ENCODE results near the gene NLRP3.

Gene NLRP3

DNA sequence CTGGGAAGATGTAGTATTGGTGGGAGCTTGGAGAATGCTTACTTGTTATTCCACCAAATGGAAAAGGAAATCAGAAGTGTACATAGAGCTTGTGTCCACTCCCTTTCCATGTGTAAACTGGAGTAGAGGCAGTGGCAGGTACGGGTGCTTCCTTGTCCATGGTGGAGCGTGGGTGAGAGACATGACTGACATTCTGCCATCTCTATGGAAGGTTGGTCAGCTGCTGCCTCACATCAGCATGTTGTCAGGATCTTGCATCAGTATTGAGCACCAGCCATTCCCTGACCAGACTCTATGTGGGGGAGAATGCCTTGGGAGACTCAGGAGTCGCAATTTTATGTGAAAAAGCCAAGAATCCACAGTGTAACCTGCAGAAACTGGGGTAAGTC, 19.8 kb downstream of the NLRP3 start:
- Histone ChIP-seq H3K27me3 (no peaks in the 10 kb centered on the region), H3K9me3 (replicated peaks in 1 of 11) (peaks cover 0 to 4% (median 0%) of the 10 kb centered on the region in 11 experiments; a peak in 1 of 22 replicates), H4K20me1 (peaks cover 79 to 100% (median 100%) of the 10 kb centered on the region in 11 experiments), H3K9ac (no peak overlapping the region; a peak in 2 of 22 replicates), H3K4me3 (peak overlapping the region in 3 of 10 experiments; percentile 2 to 14 (median 9); a peak in 3 of 20 replicates), H3K27ac (peak overlapping the region in 9 of 11 experiments; percentile 33 to 69 (median 60); a peak in 18 of 22 replicates), H3K4me2 (peak overlapping the region; percentile 24 to 86 (median 74)), H3K36me3 (peaks cover 97 to 100% (median 99%) of the 10 kb centered on the region in 11 experiments), H3K4me1 (peaks cover 13 to 99% (median 87%) of the 10 kb centered on the region in 10 experiments)
- peak in 1 of 11 experiments; percentile 6; a peak in 3 of 22 replicates for TF ChIP-seq Cebpa-rat (IDR thresholded peaks at IDR 0.05)

DNA sequence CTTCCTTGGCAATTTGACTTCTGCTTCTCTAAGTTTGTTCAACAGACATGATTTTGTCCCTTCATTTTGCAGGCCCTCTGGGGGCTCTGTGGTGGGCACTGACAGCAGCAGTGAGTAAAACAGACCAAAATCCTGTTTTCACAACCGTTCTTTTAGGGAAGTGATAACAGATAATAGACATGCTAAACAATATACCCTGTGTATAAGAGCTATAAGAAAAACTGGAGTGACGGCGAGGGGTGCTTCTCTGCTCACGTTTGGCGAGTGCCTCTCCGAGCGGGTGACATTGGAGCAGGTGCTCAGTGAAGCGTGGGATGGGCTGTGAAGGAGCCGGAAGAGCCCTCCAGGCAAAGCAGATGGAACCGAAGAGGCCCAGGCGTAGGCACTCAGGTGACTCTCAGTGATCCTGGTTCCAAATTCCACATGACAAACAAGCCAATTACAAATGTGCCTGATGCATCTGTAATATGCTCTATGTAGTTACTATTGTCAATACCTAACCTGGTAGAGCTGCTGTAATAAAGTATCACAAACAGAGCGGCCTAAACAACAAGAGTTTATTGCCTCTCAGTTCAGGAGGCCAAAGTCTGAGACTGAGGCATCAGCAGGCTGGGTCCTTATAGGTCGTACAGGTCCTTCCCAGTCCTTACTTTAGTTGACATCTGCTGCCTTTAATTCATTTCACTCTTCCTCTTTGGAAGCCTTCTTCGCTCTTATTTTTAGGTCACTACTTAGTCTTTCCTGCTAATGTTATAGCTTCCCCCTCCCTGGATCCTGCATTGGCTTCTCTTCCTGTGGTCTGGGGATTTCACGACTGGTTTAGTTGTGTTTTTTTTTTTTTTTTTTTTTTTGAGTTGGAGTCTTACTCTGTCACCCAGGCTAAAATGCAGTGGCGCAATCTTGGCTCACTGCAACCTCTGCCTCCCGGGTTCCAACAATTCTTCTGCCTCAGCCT, 21.9 kb downstream of the NLRP3 start:
- peak overlapping the region in 8 of 11 experiments; percentile 5 to 86 (median 77); a peak in 13 of 22 replicates for H3K4me2 ChIP-seq
- peak overlapping the region in 1 of 11 experiments; percentile 9; a peak in 1 of 22 replicates for H3K9ac ChIP-seq
- H3K9me3 ChIP-seq (replicated peaks in 1 of 11), result peaks cover 0 to 4% (median 0%) of the 10 kb centered on the region in 11 experiments; a peak in 1 of 22 replicates
- no peak for TF ChIP-seq Cebpa-rat (IDR thresholded peaks at IDR 0.05)
- peaks cover 13 to 99% (median 68%) of the 10 kb centered on the region in 10 experiments for H3K4me1 ChIP-seq
- peaks cover 61 to 100% (median 100%) of the 10 kb centered on the region in 11 experiments for H4K20me1 ChIP-seq
- no peaks in the 10 kb centered on the region for H3K27me3 ChIP-seq
- peak overlapping the region in 8 of 11 experiments; percentile 0 to 46 (median 18); a peak in 8 of 22 replicates for H3K27ac ChIP-seq
- H3K36me3 ChIP-seq, result peaks cover 98 to 100% (median 100%) of the 10 kb centered on the region in 11 experiments
- no peak overlapping the region; a peak in 1 of 20 replicates for H3K4me3 ChIP-seq

DNA sequence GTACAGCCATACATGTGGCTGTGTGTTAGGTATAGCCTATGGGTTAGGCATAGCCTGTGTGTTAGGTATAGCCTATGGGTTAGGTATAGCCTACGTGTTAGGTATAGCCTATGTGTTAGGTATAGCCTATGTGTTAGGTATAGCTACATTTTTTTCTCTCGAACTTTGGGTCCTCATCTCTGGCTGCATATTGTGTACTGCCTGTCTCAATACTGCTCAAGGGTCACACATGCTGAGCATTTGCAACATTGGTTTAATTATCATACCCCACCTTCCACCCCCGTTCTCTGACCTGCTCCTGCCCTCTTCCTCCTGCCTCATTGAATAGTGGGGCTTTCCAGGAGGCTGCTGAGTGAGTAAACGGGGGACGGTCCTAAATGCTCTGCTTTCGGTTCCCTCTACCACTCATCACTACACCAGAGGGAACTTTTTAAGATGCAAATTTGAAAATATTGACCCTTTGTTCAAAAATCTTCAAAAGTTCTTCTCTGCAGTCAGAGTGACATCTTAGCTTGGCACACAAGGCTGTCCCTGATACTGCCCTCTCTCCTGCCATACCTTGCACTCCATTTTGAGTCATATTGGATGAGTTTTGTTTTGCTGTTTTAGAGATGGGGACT, 24.1 kb downstream of the NLRP3 start:
- Histone ChIP-seq H3K9me3 (replicated peaks in 1 of 11) (peaks cover 0 to 4% (median 0%) of the 10 kb centered on the region in 11 experiments; a peak in 1 of 22 replicates), H3K4me3 (no peak overlapping the region), H3K4me1 (peaks cover 3 to 99% (median 45%) of the 10 kb centered on the region in 10 experiments), H3K27me3 (no peaks in the 10 kb centered on the region), H3K27ac (peak overlapping the region in 1 of 11 experiments; percentile 16; a peak in 2 of 22 replicates), H3K4me2 (peak overlapping the region in 3 of 11 experiments; percentile 34 to 86 (median 79); a peak in 7 of 22 replicates), H3K36me3 (peaks cover 98 to 100% (median 100%) of the 10 kb centered on the region in 11 experiments), H3K9ac (peak overlapping the region in 1 of 11 experiments; percentile 7; a peak in 1 of 22 replicates), H4K20me1 (peaks cover 43 to 100% (median 100%) of the 10 kb centered on the region in 11 experiments)
- no peak for TF ChIP-seq Cebpa-rat (IDR thresholded peaks at IDR 0.05)

DNA sequence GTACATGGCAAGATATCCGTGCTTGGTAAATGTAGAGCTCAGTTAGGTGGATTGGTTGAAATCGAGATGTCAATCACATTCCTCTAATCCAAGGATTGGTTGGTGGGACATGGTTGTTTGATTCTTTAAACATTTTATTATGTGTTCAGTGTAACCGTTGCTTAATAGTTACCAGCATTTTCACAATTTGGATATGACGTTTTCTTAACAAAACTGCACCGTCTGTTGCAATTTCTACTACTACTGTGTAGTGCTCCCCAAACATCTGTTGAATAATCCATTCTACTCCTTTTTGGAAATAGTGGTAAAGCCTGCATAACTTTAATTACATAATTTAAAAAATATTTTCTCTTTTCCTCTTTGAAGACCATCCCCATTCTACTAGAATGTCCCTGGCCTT, 25.6 kb downstream of the NLRP3 start:
- H3K27me3 ChIP-seq, result no peaks in the 10 kb centered on the region
- H3K9ac ChIP-seq, result 0 out of 22 replicates have a peak overlapping the region, but pooled peaks of 1 of the 11 experiments have one; percentile 11
- no peak overlapping the region for H3K27ac ChIP-seq
- H3K4me3 ChIP-seq, result no peak overlapping the region
- H3K4me2 ChIP-seq, result no peak overlapping the region; a peak in 1 of 22 replicates
- peaks cover 0 to 4% (median 0%) of the 10 kb centered on the region in 11 experiments; a peak in 1 of 22 replicates for H3K9me3 ChIP-seq (replicated peaks in 1 of 11)
- H4K20me1 ChIP-seq, result peaks cover 31 to 100% (median 99%) of the 10 kb centered on the region in 11 experiments
- H3K36me3 ChIP-seq, result peaks cover 96 to 100% (median 100%) of the 10 kb centered on the region in 11 experiments
- H3K4me1 ChIP-seq, result peaks cover 0 to 99% (median 33%) of the 10 kb centered on the region in 10 experiments; a peak in 14 of 20 replicates
- TF ChIP-seq Cebpa-rat (IDR thresholded peaks at IDR 0.05), result no peak

DNA sequence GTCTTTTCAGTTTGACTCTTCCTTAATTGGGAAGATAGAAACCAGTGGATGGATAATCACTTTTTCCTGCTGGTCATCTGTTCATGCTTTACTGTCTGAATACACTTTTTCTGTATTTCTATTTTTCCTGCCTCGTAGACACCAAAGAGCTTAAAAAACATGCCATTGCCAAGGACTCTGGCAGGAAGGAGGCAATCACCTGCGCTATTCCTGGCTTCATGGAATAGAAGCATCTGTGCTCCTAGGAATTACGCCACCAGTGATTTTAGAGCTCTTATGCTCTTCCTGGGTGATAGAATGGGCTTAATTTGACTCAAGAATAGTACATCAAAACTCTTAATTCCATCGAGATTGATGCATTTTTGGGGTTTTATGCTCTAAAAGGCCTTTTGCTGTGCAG, 26.2 kb downstream of the NLRP3 start:
- H3K27ac ChIP-seq, result 0 out of 22 replicates have a peak overlapping the region, but pooled peaks of 1 of the 11 experiments have one; percentile 0

DNA sequence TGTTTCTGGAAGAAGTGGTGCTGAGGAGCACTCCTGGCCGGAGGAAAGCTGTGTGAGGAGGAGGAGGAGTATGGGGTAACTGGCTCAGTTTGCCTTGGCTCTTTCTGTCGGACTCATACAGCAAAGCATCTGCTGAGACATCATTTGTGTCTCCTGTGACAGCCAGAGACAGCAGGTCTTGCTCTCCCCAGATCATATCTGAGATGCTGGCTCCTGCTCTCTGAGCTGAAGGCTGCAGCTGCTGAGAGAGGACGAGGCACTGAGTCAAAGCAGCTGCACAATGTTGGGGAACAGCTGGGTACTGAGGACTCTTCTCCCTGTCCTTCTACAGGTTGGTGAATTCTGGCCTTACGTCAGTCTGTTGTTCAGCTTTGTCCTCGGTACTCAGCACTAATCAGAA, 27.7 kb downstream of the NLRP3 start:
- H3K27ac ChIP-seq, result 0 out of 22 replicates have a peak overlapping the region, but pooled peaks of 2 of the 11 experiments have one; percentile 10 to 25
- H3K4me3 ChIP-seq, result no peak overlapping the region
- peaks cover 13 to 100% (median 99%) of the 10 kb centered on the region in 11 experiments; a peak in 20 of 22 replicates for H4K20me1 ChIP-seq
- no peaks in the 10 kb centered on the region for H3K9me3 ChIP-seq (replicated peaks in 1 of 11)
- H3K4me2 ChIP-seq, result peak overlapping the region in 3 of 11 experiments; percentile 75 to 86 (median 80); a peak in 3 of 22 replicates
- H3K27me3 ChIP-seq, result no peaks in the 10 kb centered on the region
- peak overlapping the region in 1 of 11 experiments; percentile 11; a peak in 1 of 22 replicates for H3K9ac ChIP-seq
- peaks cover 96 to 100% (median 100%) of the 10 kb centered on the region in 11 experiments for H3K36me3 ChIP-seq
- no peak for TF ChIP-seq Cebpa-rat (IDR thresholded peaks at IDR 0.05)
- peaks cover 0 to 91% (median 14%) of the 10 kb centered on the region in 10 experiments; a peak in 12 of 20 replicates for H3K4me1 ChIP-seq

More for the DNA sequence above, 26.2 kb downstream of the NLRP3 start:
- Histone ChIP-seq H3K4me3 (no peak overlapping the region), H3K27me3 (no peaks in the 10 kb centered on the region), H3K36me3 (peaks cover 96 to 100% (median 100%) of the 10 kb centered on the region in 11 experiments), H4K20me1 (peaks cover 26 to 100% (median 99%) of the 10 kb centered on the region in 11 experiments), H3K9me3 (replicated peaks in 1 of 11) (peaks cover 0 to 4% (median 0%) of the 10 kb centered on the region in 11 experiments; a peak in 1 of 22 replicates), H3K4me1 (peaks cover 0 to 99% (median 27%) of the 10 kb centered on the region in 10 experiments; a peak in 14 of 20 replicates), H3K9ac (peak overlapping the region in 1 of 11 experiments; percentile 11; a peak in 1 of 22 replicates), H3K4me2 (no peak overlapping the region)
- TF ChIP-seq Cebpa-rat (IDR thresholded peaks at IDR 0.05), result no peak

DNA sequence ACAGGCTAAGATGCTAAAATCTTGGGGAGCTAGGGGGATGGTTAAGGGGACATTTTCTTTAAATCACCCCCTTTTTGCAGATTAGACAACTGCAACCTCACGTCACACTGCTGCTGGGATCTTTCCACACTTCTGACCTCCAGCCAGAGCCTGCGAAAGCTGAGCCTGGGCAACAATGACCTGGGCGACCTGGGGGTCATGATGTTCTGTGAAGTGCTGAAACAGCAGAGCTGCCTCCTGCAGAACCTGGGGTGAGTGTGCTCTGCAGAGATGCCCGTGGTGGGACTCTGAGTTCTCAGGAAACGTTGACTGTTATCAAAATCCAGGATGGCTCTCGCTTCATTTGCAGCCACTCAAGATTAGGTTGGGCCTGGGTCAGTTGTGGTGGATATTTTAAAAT, 28.6 kb downstream of the NLRP3 start:
- no peak overlapping the region; a peak in 1 of 22 replicates for H3K9ac ChIP-seq

More for the DNA sequence above, 28.6 kb downstream of the NLRP3 start:
- Histone ChIP-seq H3K4me1 (peaks cover 0 to 82% (median 7%) of the 10 kb centered on the region in 10 experiments; a peak in 10 of 20 replicates), H3K9me3 (replicated peaks in 1 of 11) (no peaks in the 10 kb centered on the region), H3K4me2 (peak overlapping the region in 3 of 11 experiments; percentile 75 to 86 (median 80); a peak in 5 of 22 replicates), H3K27me3 (no peaks in the 10 kb centered on the region), H3K4me3 (peak overlapping the region in 1 of 10 experiments; percentile 6; a peak in 1 of 20 replicates), H3K36me3 (peaks cover 96 to 100% (median 100%) of the 10 kb centered on the region in 11 experiments), H3K27ac (peak overlapping the region in 2 of 11 experiments; percentile 72 to 80; a peak in 4 of 22 replicates), H4K20me1 (peaks cover 12 to 100% (median 97%) of the 10 kb centered on the region in 11 experiments; a peak in 20 of 22 replicates)
- TF ChIP-seq Cebpa-rat (IDR thresholded peaks at IDR 0.05), result no peak

Data from BLaER1 treated with 17β-estradiol and CSF1 and Interleukin-3, amounts not matched to agents 10 nM and 100 nM (cell line).